ENCODE measurements around the gene PKNOX2. TPM values are rescaled to one million over a fixed set of nuclear protein-coding genes. Genes with fewer than 3 reads are reported as not detected.

PKNOX2 gene
- total RNA-seq, 2 experiments from 2014 or later = not detected

DNA sequence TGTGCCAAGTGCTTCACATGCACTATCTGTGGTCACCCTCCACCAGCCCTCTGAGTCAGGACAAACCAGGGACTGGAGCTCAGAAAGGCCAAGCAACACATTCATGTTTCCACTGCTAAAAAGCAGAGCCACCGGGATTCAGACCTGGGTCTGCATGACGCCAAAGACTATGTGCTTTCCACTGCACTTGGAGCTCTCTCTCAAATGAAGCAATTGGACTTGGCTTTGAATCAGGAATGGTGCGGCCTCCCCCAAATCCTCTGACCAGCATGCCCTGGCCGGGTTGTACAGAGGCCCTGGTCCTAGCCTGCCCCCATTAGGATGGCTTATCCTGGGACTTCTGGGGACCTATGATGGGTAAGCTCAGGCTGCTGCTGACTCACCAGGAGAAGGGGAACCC is 80.7 kb downstream of the PKNOX2 start:
- no peaks in the 10 kb centered on the region for H3K36me3 Mint-ChIP-seq (ENCODE audit: low read depth)
- POLR2A ChIA-PET = no interaction called here

GRCh38 chr11:125247431-125247830 is 82.9 kb downstream of the PKNOX2 start:
- POLR2A ChIA-PET = no interaction called here
- DNase-seq = no peak
- CTCF ChIA-PET = no interaction called here
- H3K4me1 Mint-ChIP-seq = no peaks in the 10 kb centered on the region
- H3K27me3 Mint-ChIP-seq = peaks cover 8% of the 10 kb centered on the region
- no peaks in the 10 kb centered on the region for H3K36me3 Mint-ChIP-seq (ENCODE audit: low read depth)
- H3K27ac Mint-ChIP-seq = no peak overlapping the region
- no peaks in the 10 kb centered on the region for H3K9me3 Mint-ChIP-seq
- H3K4me3 Mint-ChIP-seq = no peak overlapping the region

More for the DNA sequence above, 80.7 kb downstream of the PKNOX2 start:
- no peak overlapping the region for H3K27ac Mint-ChIP-seq
- H3K27me3 Mint-ChIP-seq = peaks cover 7% of the 10 kb centered on the region
- H3K4me1 Mint-ChIP-seq = no peaks in the 10 kb centered on the region
- no peak overlapping the region for H3K4me3 Mint-ChIP-seq
- CTCF ChIA-PET = no interaction called here
- DNase-seq = no peak
- H3K9me3 Mint-ChIP-seq = no peaks in the 10 kb centered on the region

DNA sequence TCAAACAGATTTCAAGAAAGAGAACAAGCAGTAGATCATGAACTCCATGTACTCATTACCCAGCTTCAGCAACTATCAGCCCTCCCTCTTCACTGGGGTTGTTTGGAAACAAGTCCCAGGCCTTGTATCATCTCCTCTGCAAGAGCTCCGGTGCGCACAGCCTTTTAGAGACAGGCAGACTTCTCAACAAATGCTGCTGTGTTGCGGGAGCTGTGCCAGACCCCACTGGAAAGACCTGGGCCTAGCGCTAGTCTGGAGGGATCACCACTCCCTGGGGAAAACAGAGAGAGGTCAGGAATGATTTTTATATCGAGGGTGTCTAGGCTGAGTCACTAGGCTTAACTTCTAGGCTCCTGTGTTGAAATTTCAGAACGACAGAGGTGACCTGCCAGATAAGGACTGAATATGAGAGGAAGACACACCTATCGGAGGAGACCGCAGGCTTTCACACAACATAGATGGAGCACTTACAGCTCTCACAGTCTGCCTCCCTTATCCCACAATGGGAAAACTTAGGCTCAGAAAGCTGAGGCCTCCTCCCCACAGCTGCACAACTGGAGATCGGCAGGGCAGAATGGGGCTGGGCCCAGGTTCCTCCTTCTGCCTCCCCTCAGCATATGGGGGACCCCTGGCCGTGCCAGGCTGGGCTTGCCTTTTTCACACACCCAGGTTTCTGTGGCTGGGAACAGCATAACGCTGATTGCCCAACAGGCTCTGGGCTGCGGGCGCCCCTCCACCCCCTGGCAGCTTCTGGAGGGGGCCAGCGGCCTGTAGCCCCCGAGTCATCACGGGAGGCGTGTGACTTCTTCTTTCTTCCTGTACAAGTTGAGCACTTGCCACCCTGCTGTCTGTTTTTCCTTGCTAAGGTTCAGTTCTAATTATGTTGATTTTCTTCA is 86.0 kb downstream of the PKNOX2 start:
- CTCF ChIA-PET = no interaction called here
- DNase-seq = no peak
- POLR2A ChIA-PET = no interaction called here
- H3K9me3 Mint-ChIP-seq = no peaks in the 10 kb centered on the region
- peaks cover 8% of the 10 kb centered on the region for H3K27me3 Mint-ChIP-seq
- H3K4me3 Mint-ChIP-seq = no peak overlapping the region
- H3K27ac Mint-ChIP-seq = no peak overlapping the region
- no peaks in the 10 kb centered on the region for H3K36me3 Mint-ChIP-seq (ENCODE audit: low read depth)
- no peaks in the 10 kb centered on the region for H3K4me1 Mint-ChIP-seq

- no peak for DNase-seq
- Mint-ChIP-seq H3K4me1 (no peaks in the 10 kb centered on the region), H3K27me3 (peaks cover 8% of the 10 kb centered on the region), H3K4me3 (no peak overlapping the region), H3K36me3 (ENCODE audit: low read depth) (no peaks in the 10 kb centered on the region), H3K9me3 (no peaks in the 10 kb centered on the region), H3K27ac (no peak overlapping the region)
- CTCF ChIA-PET = no interaction called here
- POLR2A ChIA-PET = no interaction called here
Measured at GRCh38 chr11:125251214-125251545, 86.6 kb downstream of the PKNOX2 start.

- H3K36me3 Mint-ChIP-seq (ENCODE audit: low read depth) = no peaks in the 10 kb centered on the region
- ChIA-PET POLR2A (no interaction called here), CTCF (no interaction called here)
- H3K9me3 Mint-ChIP-seq = no peaks in the 10 kb centered on the region
- H3K4me1 Mint-ChIP-seq = no peaks in the 10 kb centered on the region
- peaks cover 10% of the 10 kb centered on the region for H3K27me3 Mint-ChIP-seq
- H3K27ac Mint-ChIP-seq = no peak overlapping the region
- no peak overlapping the region for H3K4me3 Mint-ChIP-seq
- no peak for DNase-seq
Measured at GRCh38 chr11:125251956-125252355, 87.4 kb downstream of the PKNOX2 start.

DNA sequence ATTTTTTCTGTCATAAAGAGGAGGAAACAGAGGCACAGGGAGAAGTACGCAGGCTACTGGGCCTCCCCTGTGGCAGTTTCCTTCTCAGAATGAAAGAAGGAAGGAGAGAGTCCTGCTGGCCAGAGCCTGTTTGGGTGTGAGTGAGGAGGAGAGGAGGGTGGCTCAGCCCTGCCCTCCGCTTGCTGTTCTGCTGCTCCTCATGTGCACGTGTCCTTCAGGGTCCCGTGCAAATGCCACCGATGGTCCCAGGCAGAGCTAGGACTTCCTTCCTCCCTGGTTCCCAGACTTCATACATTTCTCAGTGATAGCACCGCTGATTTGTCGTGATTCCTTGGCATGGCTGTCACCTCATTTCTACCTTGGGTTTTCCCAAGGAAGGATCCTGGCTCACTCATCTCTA is 88.7 kb downstream of the PKNOX2 start:
- Mint-ChIP-seq H3K9me3 (no peaks in the 10 kb centered on the region), H3K4me1 (no peaks in the 10 kb centered on the region), H3K36me3 (ENCODE audit: low read depth) (no peaks in the 10 kb centered on the region), H3K27me3 (peaks cover 8% of the 10 kb centered on the region), H3K4me3 (no peak overlapping the region), H3K27ac (no peak overlapping the region)
- POLR2A ChIA-PET = no interaction called here
- DNase-seq = no peak
- CTCF ChIA-PET = no interaction called here

DNA sequence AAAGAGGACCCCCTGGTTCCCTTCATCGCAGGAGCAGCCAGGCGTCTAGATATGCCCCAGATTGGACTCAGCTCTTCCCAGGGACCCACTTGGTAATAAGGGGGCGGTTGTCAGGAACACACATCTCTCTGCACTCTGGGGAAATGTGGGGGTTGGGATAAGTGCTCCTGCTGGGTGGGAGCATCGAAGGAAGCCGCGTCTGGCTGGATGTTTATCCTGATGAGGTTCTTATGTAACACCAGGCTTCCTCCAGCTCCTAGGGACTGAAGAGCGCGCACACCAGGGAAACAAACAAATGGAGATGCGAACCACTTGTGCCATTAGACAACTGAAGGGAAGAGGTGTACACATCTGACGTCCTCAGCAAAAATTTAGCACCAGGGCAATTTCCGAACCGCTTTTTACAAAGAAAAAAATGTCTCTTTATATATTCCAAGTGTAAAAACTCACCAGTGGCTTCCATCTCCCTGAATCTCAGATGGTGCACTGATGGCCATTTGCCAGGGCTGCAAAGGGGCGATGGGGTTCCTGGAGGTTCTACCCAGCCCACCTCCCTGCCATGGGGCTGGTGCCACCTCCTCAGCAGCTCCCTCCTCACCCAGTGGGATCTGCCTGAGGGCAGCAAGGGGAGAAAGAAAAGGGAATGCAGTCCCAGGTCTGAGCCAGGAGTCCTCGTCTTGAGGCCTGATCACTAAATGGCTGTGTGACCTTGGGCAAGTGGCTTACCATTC is 89.4 kb downstream of the PKNOX2 start:
- Mint-ChIP-seq H3K27me3 (peaks cover 8% of the 10 kb centered on the region), H3K27ac (no peak overlapping the region), H3K9me3 (no peaks in the 10 kb centered on the region), H3K4me3 (no peak overlapping the region), H3K4me1 (no peaks in the 10 kb centered on the region), H3K36me3 (ENCODE audit: low read depth) (no peaks in the 10 kb centered on the region)
- POLR2A ChIA-PET = no interaction called here
- CTCF ChIA-PET = no interaction called here
- DNase-seq = no peak

DNA sequence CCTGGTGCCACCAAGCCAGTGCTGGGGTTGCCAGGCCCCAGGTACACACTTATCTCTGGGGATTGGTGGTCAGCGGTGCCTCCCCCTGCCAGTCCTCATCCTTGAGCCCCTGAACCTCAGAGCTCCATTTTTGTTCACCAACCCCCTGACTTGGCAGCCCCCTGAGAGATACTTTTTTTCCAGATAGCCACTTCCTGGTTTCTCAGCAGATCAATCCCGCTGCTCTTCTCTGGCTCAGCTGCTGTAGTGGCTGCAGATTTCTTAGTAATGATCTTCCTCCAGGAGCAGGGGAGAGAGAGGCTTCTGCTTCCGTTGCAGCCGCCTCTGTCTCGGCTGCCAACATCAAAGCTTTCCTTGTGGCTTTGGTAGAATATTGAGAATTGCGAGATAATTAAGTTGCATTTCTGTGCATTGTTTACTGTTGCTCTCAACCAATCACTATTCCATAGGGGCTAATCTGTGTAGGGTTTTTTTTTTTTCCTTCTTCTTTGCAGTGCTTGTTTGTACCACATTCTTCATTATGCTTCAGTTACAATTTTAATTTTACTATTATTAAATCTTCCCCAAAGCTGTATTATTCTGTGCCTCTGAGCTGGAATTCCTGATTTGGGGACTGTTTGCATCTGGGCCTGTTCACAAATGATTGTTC is 92.1 kb downstream of the PKNOX2 start:
- peaks cover 14% of the 10 kb centered on the region for H3K27me3 Mint-ChIP-seq
- H3K4me3 Mint-ChIP-seq = no peak overlapping the region
- CTCF ChIA-PET = no interaction called here
- POLR2A ChIA-PET = no interaction called here
- no peaks in the 10 kb centered on the region for H3K4me1 Mint-ChIP-seq
- no peak for DNase-seq
- H3K27ac Mint-ChIP-seq = no peak overlapping the region
- H3K9me3 Mint-ChIP-seq = no peaks in the 10 kb centered on the region
- H3K36me3 Mint-ChIP-seq (ENCODE audit: low read depth) = no peaks in the 10 kb centered on the region

- no peaks in the 10 kb centered on the region for H3K4me1 Mint-ChIP-seq
- CTCF ChIA-PET = no interaction called here
- no peak for DNase-seq
- H3K27me3 Mint-ChIP-seq = peaks cover 16% of the 10 kb centered on the region
- POLR2A ChIA-PET = no interaction called here
- no peaks in the 10 kb centered on the region for H3K9me3 Mint-ChIP-seq
- H3K4me3 Mint-ChIP-seq = no peak overlapping the region
- H3K27ac Mint-ChIP-seq = no peak overlapping the region
- no peaks in the 10 kb centered on the region for H3K36me3 Mint-ChIP-seq (ENCODE audit: low read depth)
Measured at GRCh38 chr11:125257190-125257579, 92.6 kb downstream of the PKNOX2 start.

DNA sequence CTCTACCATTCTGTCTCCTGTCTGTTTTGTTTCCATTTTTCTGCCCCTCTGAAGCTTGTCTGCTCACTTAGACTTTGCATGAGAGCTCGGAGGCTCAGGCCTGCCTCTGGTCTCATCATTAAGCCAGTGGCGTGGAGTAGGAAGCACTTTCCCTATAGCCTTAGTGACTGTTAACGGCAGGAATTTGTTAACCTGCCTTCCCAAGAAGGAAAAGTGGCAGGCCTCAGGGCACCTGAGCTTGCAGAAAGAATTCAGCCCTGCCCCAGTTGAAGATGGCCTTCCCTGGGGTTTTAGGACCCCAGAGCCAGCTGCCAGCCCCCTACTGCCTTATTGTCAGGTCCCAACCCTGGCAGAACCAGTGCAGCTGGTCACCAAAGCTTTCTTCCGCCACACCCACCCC is 93.2 kb downstream of the PKNOX2 start:
- Mint-ChIP-seq H3K27me3 (peaks cover 19% of the 10 kb centered on the region), H3K36me3 (ENCODE audit: low read depth) (no peaks in the 10 kb centered on the region), H3K4me1 (no peaks in the 10 kb centered on the region), H3K27ac (no peak overlapping the region), H3K4me3 (no peak overlapping the region), H3K9me3 (no peaks in the 10 kb centered on the region)
- DNase-seq = no peak
- CTCF ChIA-PET = no interaction called here
- POLR2A ChIA-PET = no interaction called here

GRCh38 chr11:125258291-125259032 is 93.9 kb downstream of the PKNOX2 start:
- Mint-ChIP-seq H3K27ac (no peak overlapping the region), H3K4me3 (no peak overlapping the region), H3K4me1 (no peaks in the 10 kb centered on the region), H3K27me3 (peaks cover 25% of the 10 kb centered on the region), H3K9me3 (no peaks in the 10 kb centered on the region), H3K36me3 (ENCODE audit: low read depth) (no peaks in the 10 kb centered on the region)
- ChIA-PET CTCF (no interaction called here), POLR2A (no interaction called here)
- DNase-seq = no peak

DNA sequence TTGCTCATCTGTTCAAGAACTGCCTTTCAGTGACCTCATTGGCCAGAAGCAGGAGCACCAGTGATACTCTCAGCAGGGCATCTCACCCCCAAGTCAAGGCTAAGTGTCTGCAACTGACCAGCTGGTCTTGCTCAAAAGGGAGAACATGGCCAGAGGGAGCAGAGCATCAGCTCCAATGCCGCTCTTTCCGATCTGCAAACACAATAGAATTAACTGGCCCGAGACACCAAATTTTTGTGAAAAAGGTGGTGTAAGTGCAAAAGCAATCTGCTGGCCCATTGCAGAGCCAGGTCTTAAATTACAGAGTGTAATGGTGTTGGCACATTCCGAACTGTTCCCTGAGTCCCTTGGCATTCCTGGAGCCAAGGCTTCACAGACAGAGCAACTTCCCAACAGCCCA is 97.0 kb downstream of the PKNOX2 start:
- no peak overlapping the region for H3K27ac Mint-ChIP-seq
- no peak for DNase-seq
- no peak overlapping the region for H3K4me3 Mint-ChIP-seq
- no peaks in the 10 kb centered on the region for H3K36me3 Mint-ChIP-seq (ENCODE audit: low read depth)
- CTCF ChIA-PET = no interaction called here
- H3K9me3 Mint-ChIP-seq = no peaks in the 10 kb centered on the region
- peaks cover 31% of the 10 kb centered on the region for H3K27me3 Mint-ChIP-seq
- POLR2A ChIA-PET = no interaction called here
- H3K4me1 Mint-ChIP-seq = no peaks in the 10 kb centered on the region

DNA sequence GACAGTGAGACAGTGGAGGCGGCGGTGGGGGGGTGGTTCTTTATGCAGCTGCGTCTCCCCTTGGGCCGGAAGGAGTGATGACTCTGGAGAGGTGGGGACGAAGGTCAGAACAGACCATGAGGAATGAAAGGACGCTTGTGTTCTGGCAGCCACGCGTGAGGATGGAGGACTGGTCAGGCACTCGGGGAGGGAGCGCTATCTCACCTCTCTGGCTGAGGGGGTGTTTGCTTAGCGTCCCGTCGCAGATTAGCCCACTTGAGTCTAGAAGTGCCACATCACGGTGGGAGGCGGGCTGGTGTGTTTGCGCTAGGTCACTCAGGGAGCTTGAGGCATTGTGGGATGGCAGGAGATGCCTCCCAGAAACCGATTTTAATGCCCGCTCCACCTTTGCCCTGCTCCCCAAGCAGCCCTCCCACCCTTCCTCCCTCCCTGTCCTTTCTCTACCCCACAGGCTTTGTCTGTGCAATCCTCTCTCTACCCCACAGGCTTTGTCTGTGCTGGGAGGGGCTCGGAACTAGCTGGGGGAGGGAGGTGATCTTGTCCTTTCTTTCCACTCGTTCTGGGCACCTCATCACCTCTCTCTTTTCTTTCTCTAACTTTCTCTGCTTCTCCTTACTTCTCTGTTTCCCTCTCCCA is 97.8 kb downstream of the PKNOX2 start:
- POLR2A ChIA-PET = no interaction called here
- Mint-ChIP-seq H3K4me3 (no peak overlapping the region), H3K4me1 (no peaks in the 10 kb centered on the region), H3K27ac (no peak overlapping the region), H3K27me3 (peaks cover 29% of the 10 kb centered on the region), H3K36me3 (ENCODE audit: low read depth) (no peaks in the 10 kb centered on the region), H3K9me3 (no peaks in the 10 kb centered on the region)
- CTCF ChIA-PET = no interaction called here
- no peak for DNase-seq
